RCC 7860 (cell line): ENCODE data around the gene NPL.

ENCODE experiments used
- DNase-seq: peaks from one replicate; pipeline ENCODE4 v3.0.0-alpha.2; 2015; ENCODE audit warnings: low spot score
- FAIRE-seq: peaks from 2 replicates; lab custom pipeline; 2012; peaks lifted over from hg19 to GRCh38; lab: Jason Lieb, UNC

Gene NPL

GRCh38 chr1:182777386-182777785 lies 12.2 kb upstream of the NPL start:
- no peak for DNase-seq
- FAIRE-seq: no peak

- no peak for DNase-seq
- FAIRE-seq: no peak
These were observed 10.7 kb upstream of the NPL start for GRCh38 chr1:182778862-182779261.

DNA sequence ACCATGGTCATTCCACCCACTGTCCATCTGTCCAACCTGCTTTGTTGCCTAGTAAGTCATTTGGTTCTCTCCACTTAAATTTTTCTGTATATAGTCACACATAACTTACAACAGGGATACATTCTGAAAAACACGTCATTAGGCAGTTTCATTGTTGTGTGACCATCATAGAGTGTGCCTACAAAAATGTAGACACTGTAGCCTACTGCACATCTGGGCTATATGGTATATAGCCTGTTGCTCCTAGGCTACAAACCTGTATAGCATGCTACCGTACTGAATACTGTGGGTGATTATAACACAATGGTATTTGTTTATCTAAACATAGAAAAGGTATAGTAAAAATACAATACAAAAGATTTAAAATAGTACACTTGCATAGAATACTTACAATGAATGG lies 10.0 kb upstream of the NPL start:
- FAIRE-seq (no peak), DNase-seq (no peak)

DNA sequence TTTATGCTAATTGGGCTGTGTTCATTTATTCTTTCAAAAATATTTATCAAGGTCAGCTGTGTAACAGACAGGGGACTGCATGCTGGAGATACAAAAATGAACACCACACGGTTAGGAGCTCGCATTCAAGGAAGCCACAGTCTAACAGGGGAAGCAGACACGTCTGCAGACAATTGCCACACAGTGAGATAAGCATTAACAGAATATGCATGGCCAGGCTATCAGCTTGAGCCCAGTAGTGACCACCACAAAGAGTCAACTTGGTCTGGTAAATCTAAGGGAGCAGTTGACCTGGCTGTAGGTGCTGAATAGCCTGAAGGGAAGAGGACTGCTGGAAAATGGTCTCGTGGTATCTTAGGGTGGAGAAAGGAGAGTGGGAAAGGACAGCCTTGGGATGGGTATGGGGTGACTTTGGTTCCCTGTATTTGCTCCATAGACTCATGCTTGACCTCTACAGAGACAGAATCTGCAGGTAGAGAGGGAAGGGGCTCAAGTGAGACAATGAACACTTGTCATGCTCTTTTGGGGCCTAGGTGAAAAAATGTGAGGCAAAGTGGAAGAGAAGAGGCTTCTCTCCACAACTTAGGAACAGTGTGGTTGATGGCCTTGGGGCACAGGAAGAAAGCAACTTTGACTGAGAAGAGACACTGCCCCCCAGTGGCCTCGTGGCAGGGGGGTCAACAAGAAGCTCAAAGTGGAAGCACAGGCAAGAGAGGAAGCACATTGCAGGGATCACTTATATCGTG lies 7.6 kb upstream of the NPL start:
- no peak for FAIRE-seq
- peak; percentile 17 for DNase-seq

GRCh38 chr1:182782587-182782913 lies 7.0 kb upstream of the NPL start:
- DNase-seq (no peak), FAIRE-seq (no peak)

DNA sequence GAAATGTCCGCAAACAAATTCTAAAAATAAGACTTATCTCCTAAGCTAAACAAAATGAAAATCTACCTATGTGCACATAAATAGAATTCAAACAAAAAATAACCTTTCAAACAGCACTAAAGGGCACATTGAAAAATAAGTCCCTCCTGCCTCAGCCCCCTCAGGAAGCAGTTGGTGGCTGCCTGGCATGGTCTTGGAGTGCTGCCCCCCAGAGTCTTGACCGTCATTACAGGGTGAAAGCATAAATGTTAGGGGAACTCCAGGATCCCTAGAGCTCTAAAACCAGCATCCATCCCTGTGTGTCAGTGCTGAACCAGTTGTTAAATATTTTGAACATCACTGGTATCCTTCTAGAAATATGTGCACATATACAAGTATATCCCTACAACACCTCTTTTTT lies 6.5 kb upstream of the NPL start:
- DNase-seq (no peak), FAIRE-seq (no peak)

- DNase-seq (peak; percentile 18), FAIRE-seq (peak; percentile 25)
These were observed 4.9 kb upstream of the NPL start for GRCh38 chr1:182784556-182785171.

- FAIRE-seq: no peak
These were observed 4.4 kb upstream of the NPL start for GRCh38 chr1:182785181-182785580.

DNA sequence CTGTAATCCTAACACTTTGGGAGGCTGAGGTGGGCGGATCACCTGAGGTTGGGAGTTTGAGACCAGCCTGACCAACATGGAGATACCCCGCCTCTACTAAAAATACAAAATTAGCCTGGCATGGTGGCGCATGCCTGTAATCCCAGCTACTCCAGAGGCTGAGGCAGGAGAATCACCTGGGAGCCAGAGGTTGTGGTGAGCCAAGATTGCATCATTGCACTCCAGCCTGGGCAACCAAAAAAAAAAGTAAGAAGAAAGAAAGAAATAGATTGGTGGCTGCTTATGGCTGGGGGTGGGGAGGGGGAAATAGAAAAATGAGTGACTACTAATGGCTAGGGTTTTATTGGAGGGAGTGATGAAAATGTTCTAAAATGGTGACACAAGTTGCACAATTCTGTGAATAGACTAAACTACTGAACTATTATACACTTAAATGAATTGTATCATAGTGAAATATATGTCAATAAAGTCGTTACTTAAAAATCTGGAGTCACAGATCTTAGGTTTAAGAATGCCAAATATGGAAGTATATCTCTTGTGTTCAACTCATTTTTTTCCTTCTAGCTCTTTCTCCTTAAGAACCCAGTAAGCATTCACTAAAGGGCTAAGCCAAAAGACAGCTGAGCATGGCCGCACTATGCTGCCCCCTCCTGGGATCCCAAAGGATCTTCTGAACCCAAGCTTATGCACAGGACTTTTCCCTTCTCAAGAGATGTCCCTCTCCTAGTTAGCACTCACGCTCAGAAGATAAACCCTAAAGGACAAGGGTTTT lies 3.2 kb upstream of the NPL start:
- FAIRE-seq: no peak
- DNase-seq: peak; percentile 25

More at GRCh38 chr1:182785181-182785580, 4.4 kb upstream of the NPL start:
- no peak for DNase-seq

GRCh38 chr1:182786995-182787324 lies 2.6 kb upstream of the NPL start:
- DNase-seq (no peak), FAIRE-seq (no peak)

- no peak for FAIRE-seq
- DNase-seq: no peak
These were observed 2.0 kb downstream of the NPL start for GRCh38 chr1:182791281-182792179.

DNA sequence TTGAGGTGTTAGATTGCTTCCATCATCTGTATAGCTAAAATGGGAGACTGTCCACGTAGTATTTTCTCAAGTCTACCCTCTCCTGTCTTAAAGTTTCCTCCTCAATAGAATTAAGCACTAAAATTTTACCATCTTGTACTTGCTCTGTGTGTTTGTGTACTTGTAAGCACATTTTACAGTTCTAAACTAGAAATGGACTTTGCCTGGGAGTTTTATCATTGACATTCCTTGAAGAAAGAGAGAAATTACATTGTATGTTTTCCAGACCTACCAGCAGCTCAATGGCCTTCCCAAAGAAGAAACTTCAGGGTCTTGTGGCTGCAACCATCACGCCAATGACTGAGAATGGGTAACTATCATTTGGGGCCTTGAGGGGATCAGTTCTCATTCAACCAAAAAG lies 4.5 kb downstream of the NPL start:
- FAIRE-seq: no peak

DNA sequence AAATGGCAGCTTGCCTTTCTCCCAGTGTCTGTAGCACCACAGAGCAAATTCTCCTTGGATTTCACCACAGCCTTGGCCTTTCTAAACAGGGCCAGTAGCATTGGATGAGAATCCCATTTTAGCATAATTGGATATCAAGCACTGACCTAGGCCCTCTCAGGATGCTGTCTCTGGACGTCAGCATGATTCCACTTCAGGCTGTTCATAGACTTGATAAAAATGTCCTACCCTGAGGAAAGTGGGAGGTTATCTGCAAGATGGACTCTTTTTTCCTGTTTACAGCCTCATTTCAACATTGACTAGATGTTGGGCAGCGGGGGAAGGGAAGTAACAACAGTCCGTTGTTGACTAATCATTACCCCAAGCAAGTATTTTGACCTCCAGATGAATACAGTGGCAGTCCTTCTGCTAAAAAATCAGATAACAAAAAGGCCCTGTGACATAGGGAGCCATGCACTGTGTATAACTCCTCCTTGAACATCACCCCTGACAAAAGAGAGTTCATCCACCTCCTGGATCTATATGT lies 5.2 kb downstream of the NPL start:
- no peak for DNase-seq
- FAIRE-seq: no peak

More for the DNA sequence above, 4.5 kb downstream of the NPL start:
- DNase-seq: no peak

GRCh38 chr1:182795563-182796228 lies 6.1 kb downstream of the NPL start:
- DNase-seq: no peak
- FAIRE-seq: no peak

DNA sequence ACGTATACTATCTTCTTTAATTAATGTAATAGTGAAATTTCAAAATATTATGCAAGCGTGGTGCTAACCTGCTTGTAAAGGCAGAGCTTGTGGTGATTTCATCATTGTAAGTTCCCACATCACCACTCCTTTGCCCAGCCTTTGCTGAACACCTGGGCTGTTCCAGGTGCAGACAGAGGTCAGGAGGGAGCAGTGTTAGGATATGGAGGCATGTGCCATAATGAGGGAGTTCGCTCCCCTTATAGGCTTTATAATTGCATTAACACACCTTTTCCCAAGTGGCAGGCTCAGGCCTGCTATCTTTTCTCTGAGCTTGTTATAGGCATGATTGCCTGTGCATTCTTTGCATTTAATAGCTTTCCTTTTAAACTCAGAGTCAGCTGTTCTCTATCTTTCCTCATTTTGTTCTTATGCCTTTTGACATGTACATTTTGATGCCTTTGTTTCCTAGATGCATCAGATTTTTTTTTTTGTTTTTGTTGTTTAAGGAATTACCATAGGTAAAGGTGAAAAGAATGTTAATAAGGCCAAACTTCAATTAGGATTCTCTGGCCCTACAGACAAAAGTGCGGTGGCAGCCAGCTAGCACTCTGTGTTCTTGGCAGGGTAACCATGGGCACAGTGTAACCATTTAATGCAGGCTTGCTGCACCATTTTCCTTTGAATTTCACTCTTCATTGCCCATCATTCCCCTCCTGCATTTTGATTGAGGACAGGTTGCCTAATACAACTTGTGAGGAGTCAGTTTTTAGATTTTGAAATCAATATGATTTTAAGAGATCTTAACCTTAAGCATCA lies 12.6 kb downstream of the NPL start:
- no peak for DNase-seq

GRCh38 chr1:182803846-182804245 lies 14.3 kb downstream of the NPL start:
- no peak for DNase-seq
- no peak for FAIRE-seq

More for the DNA sequence above, 12.6 kb downstream of the NPL start:
- no peak for FAIRE-seq

DNA sequence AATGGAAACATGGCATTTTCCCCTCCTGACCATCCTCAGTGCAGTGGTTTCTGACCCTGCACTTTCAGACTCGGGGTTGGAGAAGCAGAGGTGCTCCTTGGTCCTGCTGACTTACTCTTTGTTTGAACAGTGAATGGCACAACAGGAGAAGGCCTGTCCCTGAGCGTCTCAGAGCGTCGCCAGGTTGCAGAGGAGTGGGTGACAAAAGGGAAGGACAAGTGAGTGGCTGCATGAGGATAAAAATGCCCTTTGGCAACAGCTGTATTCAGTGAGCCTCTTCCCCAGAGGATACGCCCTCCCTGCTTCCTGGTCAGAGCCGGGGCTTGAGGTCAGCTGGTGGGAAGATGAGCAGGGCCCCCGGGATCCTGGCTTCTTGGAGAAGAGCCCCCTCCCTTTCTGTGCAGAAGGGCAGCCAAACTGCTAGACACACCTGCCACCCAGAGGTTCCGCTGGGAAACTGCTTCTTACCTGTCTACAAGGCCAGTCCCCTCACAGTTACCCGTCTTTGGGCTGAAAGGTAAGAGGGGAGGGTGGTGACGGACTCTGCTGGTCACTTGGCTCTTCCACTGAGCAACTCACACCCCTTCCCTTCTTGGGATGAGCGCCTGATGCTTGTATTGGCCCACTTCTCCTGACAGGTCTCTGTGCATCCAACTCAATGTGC lies 16.6 kb downstream of the NPL start:
- no peak for FAIRE-seq
- DNase-seq: no peak

- no peak for FAIRE-seq
- DNase-seq: no peak
These were observed 18.3 kb downstream of the NPL start for GRCh38 chr1:182807907-182808306.

DNA sequence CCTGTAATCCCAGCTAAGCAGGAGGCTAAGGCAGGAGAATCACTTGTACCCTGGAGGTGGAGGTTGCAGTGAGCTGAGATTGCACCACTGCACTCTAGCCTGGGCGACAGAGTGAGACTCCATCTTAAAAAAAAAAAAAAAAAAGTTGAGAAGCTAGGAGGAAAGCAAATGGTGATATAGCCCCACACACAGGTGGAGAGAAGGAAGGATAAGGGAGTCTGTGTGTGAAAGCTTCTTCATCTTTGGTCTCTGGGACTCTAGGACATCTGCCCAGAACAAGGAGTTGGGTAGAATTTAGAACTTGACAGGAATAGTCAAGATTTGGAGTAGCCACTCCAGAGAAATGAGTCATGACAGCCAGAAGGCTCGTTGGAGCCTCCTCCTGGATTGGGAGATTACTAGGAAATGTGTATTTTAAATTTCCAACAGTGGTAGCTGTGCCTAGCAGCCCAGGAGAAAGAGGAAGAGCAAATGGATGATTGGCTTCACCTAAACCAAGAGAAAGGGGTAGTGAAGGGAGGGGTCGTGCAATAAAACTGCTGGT lies 19.9 kb downstream of the NPL start:
- FAIRE-seq: no peak
- DNase-seq: no peak
